Embryonic facial prominence (tissue), 1 donor: ENCODE measurements around the gene CCDC91.
A peak's percentile ranks its signal among the peaks of the same experiment; 100 is the strongest.
"Not testable (repeated sequence)": the region's sequence is repeated elsewhere in the genome, so short reads cannot be mapped to it uniquely, and the experiment has no call there.

Experiments used
- DNase-seq: peaks from one replicate; pipeline ENCODE4 v3.0.0-alpha.2; 2016; ENCODE audit errors: extremely low spot score

Gene CCDC91

GRCh38 chr12:28360253-28360652 lies 170.0 kb downstream of the CCDC91 start:
- DNase-seq = no peak

GRCh38 chr12:28367326-28367725 lies 177.1 kb downstream of the CCDC91 start:
- DNase-seq = no peak

GRCh38 chr12:28367993-28368392 lies 177.7 kb downstream of the CCDC91 start:
- DNase-seq = no peak

- no peak for DNase-seq
These were observed 179.2 kb downstream of the CCDC91 start for GRCh38 chr12:28369483-28369882.

- DNase-seq = no peak
These were observed 184.3 kb downstream of the CCDC91 start for GRCh38 chr12:28374556-28374955.

- no peak for DNase-seq
These were observed 188.5 kb downstream of the CCDC91 start for GRCh38 chr12:28378736-28379135.

- DNase-seq = not testable (repeated sequence)
These were observed 189.5 kb downstream of the CCDC91 start for GRCh38 chr12:28379779-28380178.

GRCh38 chr12:28383368-28383767 lies 193.1 kb downstream of the CCDC91 start:
- DNase-seq = no peak

GRCh38 chr12:28388879-28389278 lies 198.6 kb downstream of the CCDC91 start:
- DNase-seq = no peak

- peak; percentile 34 for DNase-seq
These were observed 199.9 kb downstream of the CCDC91 start for GRCh38 chr12:28390206-28390605.

- peak; percentile 10 for DNase-seq
These were observed 200.6 kb downstream of the CCDC91 start for GRCh38 chr12:28390761-28391385.

GRCh38 chr12:28409892-28410291 lies 219.6 kb downstream of the CCDC91 start:
- DNase-seq = no peak

- DNase-seq = no peak
These were observed 223.3 kb downstream of the CCDC91 start for GRCh38 chr12:28413460-28414109.

- DNase-seq = no peak
These were observed 225.5 kb downstream of the CCDC91 start for GRCh38 chr12:28415755-28416154.

- no peak for DNase-seq
These were observed 231.1 kb downstream of the CCDC91 start for GRCh38 chr12:28421374-28421773.

GRCh38 chr12:28424965-28425364 lies 234.7 kb downstream of the CCDC91 start:
- DNase-seq = no peak

GRCh38 chr12:28425526-28425925 lies 235.3 kb downstream of the CCDC91 start:
- DNase-seq = no peak

- DNase-seq = no peak
These were observed 236.8 kb downstream of the CCDC91 start for GRCh38 chr12:28427046-28427445.

- DNase-seq = no peak
These were observed 249.9 kb downstream of the CCDC91 start for GRCh38 chr12:28440081-28440608.

GRCh38 chr12:28442101-28442500 lies 251.8 kb downstream of the CCDC91 start:
- DNase-seq = no peak

GRCh38 chr12:28443337-28443736 lies 253.1 kb downstream of the CCDC91 start:
- no peak for DNase-seq

GRCh38 chr12:28446031-28446430 lies 255.8 kb downstream of the CCDC91 start:
- no peak for DNase-seq

GRCh38 chr12:28453686-28454085 lies 263.4 kb downstream of the CCDC91 start:
- DNase-seq = no peak
